Fibroblast of upper back skin (primary cell): ENCODE data around the gene LRRC4B.
"Not testable (repeated sequence)": the region's sequence is repeated elsewhere in the genome, so short reads cannot be mapped to it uniquely, and the experiment has no call there.

Experiments
- DNase-seq: peaks from one replicate; pipeline ENCODE4 v3.0.0-alpha.2; 2013

The LRRC4B gene

DNA sequence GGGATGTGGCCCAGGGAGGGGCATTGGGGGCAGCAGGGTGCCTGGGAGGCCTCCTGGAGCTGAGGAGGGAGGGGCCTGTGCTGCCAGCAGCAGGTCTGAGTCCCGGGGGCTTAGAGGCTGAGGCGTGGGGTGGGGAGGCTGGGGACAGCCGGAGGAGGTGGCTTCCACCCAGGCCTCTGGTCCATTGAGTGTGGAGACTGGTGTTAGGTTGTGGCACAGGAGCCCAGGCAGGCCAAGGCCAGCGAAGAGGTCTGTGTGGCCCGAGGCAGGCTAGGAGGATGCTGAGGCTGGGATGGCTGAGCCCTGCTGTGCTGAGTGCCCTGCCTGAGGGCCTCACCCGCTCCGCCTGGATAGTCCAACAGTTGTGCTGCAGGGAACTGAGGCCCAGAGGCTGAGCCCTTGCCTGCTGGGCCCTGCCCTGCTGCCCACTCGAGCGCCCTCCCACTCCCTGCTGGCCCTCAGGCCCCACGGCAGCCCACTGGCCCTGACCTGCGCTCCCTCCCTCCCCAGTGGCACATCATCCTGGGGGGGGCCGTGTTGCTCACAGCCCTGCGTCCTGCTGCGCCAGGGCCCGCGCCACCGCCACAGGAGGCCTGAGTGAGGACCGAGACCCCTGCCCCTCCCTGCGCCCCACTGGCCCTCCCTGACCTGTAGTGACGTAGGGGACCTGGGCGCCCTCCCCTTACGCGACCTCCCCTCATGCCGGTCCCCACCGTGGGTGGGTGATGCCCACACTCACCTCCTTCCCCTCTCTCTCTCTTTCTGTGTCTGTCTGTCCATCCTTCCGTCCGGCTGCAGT is 86.7 kb downstream of the LRRC4B start:
- no peak for DNase-seq

DNA sequence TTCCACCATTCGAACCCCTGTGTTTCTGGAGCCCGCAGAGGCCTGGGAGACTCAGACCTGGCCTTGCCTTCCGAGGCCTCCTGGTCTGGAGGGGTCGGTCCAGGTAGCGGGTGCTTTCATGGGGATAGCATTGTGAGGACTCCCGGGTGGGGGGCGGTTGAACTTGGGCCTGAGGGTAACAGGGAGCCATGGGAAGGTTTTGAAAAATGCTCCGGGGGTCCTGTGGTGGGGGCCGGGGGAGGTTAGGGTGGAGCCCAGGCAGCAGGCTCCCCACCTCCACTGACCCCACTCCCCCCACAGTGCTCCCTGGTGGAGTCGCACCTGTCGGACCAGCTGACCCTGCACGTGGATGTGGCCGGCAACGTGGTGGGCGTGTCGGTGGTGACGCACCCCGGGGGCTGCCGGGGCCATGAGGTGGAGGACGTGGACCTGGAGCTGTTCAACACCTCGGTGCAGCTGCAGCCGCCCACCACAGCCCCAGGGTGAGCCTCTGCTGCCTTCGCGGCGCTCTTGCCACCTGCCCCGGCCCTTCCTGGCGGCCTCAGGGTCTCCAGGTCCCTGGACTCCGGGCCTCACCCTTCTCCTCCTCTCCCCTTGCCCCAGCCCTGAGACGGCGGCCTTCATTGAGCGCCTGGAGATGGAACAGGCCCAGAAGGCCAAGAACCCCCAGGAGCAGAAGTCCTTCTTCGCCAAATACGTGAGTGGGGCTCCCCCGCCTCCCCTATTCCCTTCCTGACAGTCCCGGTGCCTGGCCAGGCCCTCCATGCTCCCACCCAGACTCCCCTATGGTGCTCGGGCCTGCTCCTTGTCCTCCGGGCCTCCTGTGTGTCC is 87.7 kb downstream of the LRRC4B start:
- no peak for DNase-seq

DNA sequence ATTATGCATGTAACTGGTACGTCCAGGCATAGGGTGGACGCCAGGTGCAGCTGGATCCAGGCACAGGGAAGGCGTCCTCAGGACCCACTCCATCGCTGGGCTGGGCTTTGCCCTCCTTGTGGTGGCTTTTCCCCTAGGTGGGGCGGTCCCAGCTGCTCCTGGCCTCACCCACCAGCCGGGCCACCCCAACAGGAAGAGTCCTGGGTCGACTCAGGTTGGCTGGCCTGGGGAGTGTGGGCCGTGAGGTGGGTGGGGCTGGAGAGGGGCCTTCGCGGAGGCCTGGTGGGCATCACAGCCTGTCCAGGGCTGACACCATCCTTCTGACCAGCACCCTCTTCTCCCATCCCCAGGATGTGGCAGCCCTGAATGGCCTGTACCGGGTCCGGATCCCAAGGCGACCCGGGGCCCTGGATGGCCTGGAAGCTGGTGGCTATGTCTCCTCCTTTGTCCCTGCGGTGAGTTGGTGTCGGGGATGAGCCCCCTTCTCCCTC is 88.4 kb downstream of the LRRC4B start:
- no peak for DNase-seq

DNA sequence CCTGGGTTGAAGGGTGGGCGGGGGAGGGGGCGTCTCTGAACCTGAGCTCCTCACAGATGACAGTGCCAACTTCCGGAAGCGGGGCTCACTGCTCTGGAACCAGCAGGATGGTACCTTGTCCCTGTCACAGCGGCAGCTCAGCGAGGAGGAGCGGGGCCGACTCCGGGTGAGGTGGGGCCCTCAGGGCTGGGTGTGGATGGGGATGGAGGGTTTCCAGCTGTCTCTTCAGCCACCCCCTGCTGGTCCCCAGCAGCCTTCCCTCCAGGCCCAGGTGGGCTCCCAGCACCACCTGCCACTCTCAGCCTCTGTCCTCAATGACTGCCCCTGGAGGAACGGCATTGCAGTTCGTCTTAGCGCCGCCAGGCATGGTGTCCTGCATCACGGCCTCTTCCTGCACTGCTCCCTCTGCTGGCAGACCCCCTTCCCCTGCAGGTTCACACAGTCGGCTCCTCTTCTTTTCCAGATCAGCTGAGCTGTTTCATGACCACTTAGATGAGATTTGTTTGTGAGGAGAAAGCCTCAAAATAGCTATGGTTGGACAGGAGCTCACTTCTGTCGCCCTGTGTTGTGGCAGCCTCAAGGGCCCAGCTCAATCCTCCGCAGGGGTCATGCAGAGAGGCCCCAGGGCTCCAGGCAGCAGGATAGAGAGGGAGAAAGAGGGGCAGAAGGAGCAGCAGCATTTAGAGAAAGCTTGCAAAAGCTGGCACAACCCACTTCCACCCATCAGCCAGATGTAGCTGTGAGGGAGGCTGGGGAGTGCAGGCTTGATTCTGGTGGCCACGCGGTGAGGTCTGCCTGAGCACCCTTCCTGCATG is 89.1 kb downstream of the LRRC4B start:
- peak; percentile 15 for DNase-seq

DNA sequence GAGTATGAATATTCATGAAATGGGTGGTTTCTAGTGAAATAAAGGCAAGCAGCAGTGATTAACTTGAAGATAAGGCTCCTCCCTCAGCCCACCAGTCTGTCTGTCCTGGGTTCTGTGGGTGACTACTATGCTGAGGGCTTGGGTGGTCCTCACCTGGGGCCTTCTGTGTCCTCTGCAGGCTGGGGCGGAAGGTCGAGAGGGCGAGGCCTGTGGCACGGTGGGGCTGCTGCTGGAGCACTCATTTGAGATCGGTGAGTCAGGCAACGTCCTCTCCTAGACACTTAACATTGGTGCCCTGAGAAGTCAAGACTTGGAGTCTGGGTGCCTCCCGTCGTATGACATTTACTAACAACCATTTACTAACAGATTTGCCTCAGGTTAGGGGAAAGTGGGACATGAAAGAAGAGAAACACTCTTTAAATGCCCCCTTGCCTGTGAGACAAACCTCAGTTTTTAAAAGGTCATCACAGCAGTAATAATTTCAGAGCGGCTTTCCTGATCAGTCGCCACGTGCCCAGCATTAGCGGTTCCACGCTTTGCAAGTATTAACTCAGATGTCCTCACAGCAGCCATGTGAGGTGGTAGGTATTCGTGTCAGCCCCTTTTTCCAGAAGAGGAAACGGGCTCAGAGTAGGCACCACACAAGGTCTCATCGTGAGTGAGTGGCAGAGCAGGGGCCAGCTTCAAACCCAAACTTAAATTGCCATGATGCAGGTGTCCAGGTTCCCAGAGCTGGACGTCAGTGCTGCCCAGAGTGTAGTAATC is 90.3 kb downstream of the LRRC4B start:
- DNase-seq = no peak

DNA sequence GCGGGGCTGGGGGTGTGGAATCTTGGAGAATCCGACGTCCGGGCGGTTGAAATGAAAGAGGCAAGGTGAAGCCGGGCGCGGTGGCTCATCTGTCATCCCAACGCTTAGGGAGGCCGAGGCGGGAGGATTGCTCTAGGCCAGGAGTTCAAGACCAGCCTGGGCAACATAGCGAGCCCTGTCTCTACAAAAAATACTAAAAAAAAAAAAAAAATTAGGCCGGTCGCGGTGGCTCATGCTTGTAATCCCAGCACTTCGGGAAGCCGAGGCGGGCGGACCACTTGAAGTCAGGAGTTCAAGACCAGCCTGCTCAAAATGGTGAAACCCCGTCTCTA is 91.4 kb downstream of the LRRC4B start:
- DNase-seq = no peak

DNA sequence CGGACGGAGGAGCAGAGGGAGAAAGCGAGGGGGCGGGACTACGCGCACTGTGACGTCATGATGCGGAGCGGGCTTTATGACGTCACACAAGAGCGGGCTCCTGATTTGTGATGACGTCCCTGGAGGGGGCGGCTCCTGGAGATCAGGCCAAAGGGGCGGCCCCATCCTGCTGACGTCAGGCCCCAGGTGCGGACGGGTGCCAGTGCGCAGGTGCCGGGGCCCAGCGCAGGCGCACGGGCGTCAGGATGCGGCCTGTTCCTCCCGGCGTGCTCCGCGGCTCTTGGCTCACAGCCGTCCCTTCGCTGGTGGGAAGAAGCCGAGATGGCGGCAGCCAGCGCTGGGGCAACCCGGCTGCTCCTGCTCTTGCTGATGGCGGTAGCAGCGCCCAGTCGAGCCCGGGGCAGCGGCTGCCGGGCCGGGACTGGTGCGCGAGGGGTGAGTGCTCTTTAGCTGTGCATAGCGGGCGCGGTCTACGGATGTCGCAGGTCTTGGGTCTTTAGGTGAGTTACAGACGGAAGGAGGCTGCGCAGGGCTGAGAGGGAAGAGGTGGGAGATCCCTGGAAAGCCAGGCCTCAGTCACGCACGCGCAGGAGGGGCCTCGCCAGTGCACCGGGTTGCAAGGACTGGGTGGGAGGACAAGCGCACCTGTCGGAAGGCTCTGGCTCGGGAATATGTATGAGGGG is 91.9 kb downstream of the LRRC4B start, which contains the start of the genes EMC10 and GARIN5A:
Gene EMC10, plus strand, starts transcription at position 284 of the 683 bp plus-strand sequence. Its CDS starts 38 bp downstream, at position 322.
Gene GARIN5A, minus strand, starts transcription at position 625 of the 683 bp plus-strand sequence. Its CDS starts 460 bp downstream, at position 165.
- DNase-seq = peak; percentile 92

DNA sequence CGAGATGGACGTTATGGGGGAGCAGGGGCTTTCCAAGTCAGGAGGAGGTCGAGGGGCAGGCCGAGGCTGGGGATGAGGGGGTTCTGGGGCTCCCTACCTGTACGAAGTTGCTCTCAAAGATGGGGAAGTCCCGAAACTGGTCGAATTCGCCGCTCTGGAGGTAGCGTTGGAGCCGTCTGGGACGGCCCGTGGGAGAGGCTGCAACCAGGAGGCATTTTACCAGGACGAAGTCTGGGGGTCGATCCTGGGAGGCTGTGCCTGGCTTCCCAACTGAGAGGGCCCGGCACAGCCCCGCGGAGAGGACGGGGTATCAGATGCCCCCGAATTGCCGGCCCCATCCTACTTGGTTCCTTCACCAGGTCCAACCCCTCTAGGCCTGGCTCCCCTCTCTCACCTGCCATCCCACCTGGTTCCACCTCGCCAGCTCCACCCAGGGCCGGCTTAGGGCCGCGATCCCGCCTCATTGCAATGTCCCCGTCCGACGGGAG is 92.5 kb downstream of the LRRC4B start:
- DNase-seq = no peak

DNA sequence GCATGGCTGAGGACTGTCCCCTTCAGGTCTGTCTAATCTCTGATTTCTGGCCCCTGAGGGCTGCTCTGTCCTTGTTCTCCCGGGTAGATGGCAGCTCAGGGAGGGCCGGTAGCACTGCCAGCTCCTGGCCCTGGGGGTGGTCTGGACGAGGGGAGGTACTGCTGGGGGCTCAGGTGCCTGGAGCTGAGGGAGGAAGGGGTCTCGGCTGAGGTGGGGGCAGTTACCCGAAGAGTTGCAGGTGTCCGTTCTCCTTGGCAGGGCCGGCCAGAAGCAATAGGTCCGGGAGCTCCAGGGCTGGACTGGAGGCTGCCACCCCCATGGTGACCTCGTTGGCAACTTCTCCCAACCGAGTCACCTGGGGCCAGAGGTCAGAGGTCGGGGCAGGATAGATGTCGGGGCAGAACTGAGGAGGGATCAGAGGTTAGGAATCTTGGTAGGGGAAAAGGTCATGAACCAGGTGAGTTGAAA is 93.1 kb downstream of the LRRC4B start:
- no peak for DNase-seq

DNA sequence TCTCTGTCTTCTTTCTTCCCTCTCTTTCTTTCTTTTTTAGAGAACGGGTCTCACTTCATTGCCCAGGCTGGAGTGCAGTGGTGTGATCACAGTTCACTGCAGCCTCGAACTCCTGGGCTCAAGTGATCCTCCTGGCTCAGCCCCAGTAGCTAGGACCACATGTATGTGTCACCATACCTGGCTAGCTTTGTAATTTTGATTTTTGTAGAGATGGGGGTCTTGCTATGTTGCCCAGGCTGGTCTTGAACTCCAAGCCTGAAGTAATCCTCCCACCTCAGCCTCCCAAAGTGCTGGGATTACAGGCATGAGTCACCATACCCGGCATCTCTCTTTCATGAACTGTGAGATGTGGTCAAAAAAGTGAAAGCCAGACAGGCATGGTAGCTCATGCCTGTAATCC is 94.9 kb downstream of the LRRC4B start:
- DNase-seq = not testable (repeated sequence)

DNA sequence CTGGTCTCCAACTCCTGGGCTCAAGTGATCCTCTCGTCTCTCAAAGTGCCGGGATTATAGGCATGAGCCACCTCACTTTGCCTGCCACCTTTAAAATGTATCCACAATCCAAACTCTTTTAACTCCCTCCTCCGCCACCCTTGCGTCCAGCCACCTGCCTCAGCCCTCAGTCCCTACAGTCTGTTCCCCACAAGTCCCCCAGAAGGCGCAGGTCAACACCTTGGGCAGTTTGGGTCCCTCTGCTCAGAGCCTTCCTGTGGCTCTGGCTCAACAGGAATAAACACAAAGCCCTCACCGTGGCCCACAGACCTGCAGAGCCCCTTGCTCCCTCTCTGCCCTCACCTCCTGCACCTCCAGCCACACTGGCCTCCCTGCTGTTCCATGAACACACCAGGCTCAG is 99.4 kb downstream of the LRRC4B start:
- DNase-seq = no peak

DNA sequence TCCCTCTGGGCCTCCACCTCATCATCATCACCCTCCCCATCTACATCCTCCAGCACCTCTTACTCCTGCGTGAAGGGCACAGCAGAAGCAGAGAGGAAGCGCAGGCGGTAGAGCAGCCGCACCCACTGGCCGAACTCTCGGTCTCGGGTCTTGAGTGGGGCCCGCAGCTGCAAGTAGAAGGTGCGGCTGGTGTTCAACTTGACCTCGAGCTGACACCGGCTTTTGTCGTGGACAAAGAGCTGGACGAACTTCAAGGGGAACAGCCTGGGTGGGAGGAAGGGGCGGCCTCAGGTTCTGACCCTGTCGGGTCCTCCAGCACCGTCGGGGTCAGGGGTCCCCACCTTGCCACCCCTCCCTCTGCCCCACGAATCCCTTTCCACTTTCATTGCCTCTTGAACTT is 100.7 kb downstream of the LRRC4B start:
- no peak for DNase-seq
